Stimulated activated CD8-positive, alpha-beta memory T cell treated with anti-CD3 and anti-CD28 coated beads, Interleukin-2, amount 100 ng/mL, for 1 hour (primary cell): ENCODE data around the gene CLASP1.
"Not testable (repeated sequence)": the region's sequence is repeated elsewhere in the genome, so short reads cannot be mapped to it uniquely, and the experiment has no call there.

Source experiments
- DNase-seq, 2 donors: peaks; one replicate each; pipeline ENCODE4 v3.0.0-alpha.2; 2020; ENCODE audit warnings: low read depth in 2 of 2

The CLASP1 gene

GRCh38 chr2:121505005-121505404 is 144.3 kb downstream of the CLASP1 start:
- DNase-seq, result no peak

GRCh38 chr2:121504316-121504715 is 144.9 kb downstream of the CLASP1 start:
- no peak for DNase-seq

- no peak for DNase-seq
Measured at GRCh38 chr2:121502781-121503180, 146.5 kb downstream of the CLASP1 start.

- no peak for DNase-seq
Measured at GRCh38 chr2:121502246-121502645, 147.0 kb downstream of the CLASP1 start.

DNA sequence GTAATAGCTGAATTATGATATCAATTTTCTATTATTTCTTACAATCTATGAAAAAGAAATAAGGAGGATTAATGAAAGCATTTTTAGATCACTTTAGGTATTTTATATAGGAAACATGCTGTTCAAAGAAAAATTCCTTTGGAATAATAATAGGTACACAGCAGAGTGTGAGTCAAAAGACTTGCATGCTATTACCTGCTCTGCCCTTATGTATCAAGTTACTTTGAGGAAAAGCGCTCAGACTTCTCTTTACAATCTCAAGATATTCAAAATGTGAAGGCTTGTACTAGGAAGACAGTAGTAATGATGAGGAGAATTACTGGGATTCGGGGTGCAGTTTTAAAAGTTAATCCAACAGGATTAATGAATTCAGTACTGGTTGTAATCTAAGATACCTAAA is 147.7 kb downstream of the CLASP1 start:
- no peak for DNase-seq

DNA sequence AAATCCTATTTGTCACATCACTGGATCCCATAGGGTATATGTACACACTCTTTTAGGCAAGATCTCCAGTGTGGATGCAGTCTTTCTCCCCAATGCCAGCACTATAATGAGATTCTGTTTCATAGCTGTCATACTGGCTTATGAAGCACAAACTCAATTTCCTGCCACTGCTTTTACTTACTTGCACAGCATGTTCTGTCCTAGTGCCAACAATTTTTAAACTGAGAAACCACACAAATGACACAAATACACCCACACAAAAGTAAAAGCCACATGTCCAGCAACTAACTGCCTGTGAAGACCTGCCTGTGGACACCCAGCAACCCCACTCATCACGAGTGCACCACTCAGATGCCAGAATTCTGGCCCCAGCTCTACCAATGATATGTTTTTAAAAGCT is 148.2 kb downstream of the CLASP1 start:
- no peak for DNase-seq

- DNase-seq, result no peak
Measured at GRCh38 chr2:121498731-121499130, 150.5 kb downstream of the CLASP1 start.

GRCh38 chr2:121492409-121492808 is 156.9 kb downstream of the CLASP1 start:
- DNase-seq, result no peak

DNA sequence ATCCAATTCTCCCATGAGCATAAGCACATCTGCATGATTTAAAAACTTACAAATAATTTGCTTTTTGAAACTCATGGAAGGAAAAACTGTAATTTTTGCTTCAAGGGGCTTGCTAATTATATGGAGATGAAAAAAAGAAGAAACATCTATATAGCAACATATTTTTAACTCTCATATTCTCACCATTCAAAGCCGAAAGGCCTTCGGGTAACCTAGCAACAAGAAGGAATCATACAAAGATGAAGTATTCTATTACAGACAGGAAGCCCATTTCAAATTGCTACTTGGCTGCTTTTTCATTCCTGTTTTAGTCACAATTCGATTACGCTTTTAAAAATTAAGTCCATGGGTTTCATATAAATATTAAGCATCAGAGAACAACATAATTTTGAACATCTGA is 157.7 kb downstream of the CLASP1 start:
- DNase-seq, result no peak

GRCh38 chr2:121490584-121491133 is 158.6 kb downstream of the CLASP1 start:
- no peak for DNase-seq

DNA sequence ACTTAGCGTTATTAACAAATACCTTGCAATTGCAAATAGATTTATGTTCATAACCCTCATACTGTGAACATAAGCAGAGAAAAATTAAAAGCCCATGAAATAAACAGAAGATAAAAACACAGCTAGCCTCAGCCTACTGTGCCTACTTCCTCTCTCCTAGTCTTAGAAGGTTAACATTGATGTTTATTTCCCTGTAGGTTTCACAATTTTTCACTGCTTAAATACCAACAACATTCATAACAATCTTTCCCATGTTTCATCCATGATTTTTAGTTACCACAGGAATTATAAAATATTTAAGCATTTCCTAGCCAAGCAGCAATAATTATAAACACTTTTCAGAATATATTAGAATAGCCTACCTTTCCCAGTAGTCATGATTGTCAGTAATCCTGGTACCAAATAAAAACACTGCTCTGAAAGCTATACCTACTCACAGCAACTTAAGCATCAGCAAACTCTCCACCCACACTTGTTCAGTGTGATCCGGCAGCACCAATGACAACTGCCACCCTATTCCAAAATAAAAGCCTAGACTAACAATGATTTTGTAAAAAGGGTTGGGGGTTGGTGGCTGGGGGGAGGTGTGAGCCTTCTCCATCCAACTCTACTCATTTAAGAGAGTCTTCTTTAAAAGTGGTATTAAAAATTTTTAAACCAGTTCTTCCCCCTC is 159.2 kb downstream of the CLASP1 start:
- no peak for DNase-seq

DNA sequence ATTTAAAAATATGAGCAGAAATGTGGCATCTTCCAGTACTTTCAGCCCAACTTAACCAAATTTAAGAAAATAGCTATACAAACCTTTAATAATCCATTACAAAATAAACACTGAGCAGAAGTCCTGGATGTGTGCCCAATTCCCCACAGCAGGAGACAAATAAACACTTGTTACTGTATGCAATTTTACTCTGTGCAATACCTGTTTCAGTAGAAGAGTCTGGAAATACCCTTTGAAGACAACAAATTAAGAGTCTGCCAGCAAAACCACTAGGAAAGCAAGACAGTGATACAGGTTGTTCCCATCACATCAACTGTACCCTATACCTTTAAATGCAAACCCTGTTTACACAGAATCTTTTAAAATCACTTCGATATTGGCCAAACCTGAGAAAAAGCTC is 160.0 kb downstream of the CLASP1 start:
- DNase-seq, result no peak

DNA sequence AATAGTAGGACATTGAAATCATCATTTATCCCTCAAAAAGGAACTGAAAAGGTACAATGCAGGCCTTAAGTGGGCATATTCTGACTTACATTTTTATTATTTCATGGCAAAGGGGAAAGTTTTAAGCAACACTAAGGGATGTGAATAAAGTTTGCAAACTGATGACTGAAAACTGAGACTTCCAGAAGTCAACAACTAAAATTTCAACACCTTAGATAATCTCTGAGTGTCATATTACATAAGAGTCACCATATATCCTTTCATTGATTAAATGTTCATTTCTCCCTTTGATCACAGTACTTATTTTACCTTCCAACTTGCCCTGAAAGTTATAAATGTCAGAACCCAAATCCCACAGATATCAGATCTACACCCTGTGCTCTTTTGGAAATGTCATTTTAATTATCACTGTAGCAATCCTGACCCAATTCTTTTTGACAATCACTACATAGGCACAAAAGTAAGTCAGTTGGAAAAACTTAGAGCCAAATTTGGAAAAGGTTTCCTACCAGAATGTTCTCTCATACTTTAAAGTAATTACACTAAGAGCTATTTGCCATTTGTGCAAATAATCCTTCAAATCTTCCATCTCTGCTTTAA is 163.0 kb downstream of the CLASP1 start:
- DNase-seq, result no peak

GRCh38 chr2:121485039-121485438 is 164.2 kb downstream of the CLASP1 start:
- DNase-seq, result no peak

- DNase-seq, result no peak
Measured at GRCh38 chr2:121483846-121484245, 165.4 kb downstream of the CLASP1 start.

- no peak for DNase-seq
Measured at GRCh38 chr2:121483021-121483420, 166.2 kb downstream of the CLASP1 start.

DNA sequence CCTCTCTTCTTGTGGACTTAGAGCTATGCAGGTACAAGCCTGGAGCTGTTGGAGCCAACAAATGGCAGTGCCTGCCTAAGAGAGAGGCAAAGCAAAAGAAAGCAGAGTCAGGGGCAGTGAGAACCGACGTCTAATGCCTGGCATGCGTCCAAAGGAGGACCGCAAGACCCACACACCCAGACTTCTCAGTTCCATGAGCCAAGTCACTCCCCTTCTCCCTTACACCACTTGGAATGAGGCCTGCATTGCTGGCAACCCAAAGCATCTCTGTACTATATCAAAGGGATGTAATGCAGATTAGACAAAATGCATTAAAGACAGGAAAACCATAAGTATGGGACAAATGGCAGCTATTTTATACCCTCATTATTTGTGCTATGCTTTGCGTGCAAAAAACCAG is 168.4 kb downstream of the CLASP1 start:
- no peak for DNase-seq

- no peak for DNase-seq
Measured at GRCh38 chr2:121479882-121480522, 169.3 kb downstream of the CLASP1 start.

- no peak for DNase-seq
Measured at GRCh38 chr2:121478996-121479745, 170.1 kb downstream of the CLASP1 start.

- not testable (repeated sequence) for DNase-seq
Measured at GRCh38 chr2:121478358-121478995, 170.8 kb downstream of the CLASP1 start.

DNA sequence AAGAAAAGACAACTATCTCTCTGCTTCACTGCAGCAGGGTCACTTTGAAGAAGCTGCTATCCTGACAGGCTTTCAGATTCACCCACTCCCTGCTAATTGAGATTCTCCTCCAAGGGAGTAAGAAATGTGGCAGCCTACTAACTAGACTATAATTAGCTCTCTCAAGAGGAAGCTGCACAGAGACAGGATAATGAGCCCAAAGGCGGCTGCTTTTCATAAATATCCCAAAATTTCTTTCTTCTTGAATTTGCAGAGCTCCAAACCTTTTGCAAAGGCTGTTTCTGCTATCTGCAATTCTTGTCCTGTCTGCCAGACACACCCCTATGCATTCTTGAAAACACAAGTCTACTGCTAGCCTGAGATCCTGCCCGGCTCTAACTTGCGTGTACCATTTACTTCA is 172.6 kb downstream of the CLASP1 start:
- DNase-seq, result no peak
